SK-MEL-5 (cell line): Measurements from ENCODE around the gene THAP10. TPM values are rescaled to one million over a fixed set of nuclear protein-coding genes. Genes with fewer than 3 reads are reported as not detected.
"Not testable (repeated sequence)": the region's sequence is repeated elsewhere in the genome, so short reads cannot be mapped to it uniquely, and the experiment has no call there.

ENCODE experiments used
- DNase-seq: peaks from one replicate; pipeline ENCODE4 v3.0.0-alpha.2; 2016; ENCODE audit warnings: low read depth, low spot score
- in situ Hi-C: cut with HindIII; loops from 2 replicates; pipeline ENCODE4 v1.10.0; 2016; ENCODE audit warnings: low sequenced_read_pairs, high pct_unique_total_duplicates, low pct_unique_long_range_greater_than_20kb
- polyA plus RNA-seq, 2 experiments: library from polyadenylated mRNA; depleted of rRNA; stranded (reverse); fragments of >200 nt; gene quantifications; 2 replicates each; pipeline ENCODE4 v1.2.3, GENCODE V29; 2015
- total RNA-seq: library from RNA; depleted of rRNA; stranded (reverse); fragments of >200 nt; shearing (Covaris generic); gene quantifications from 2 replicates; pipeline ENCODE4 v1.2.3, GENCODE V29; 2014; rRNA removed

The THAP10 gene
- 0.48 and 0.80 TPM in 2 replicates for total RNA-seq
- 1.5 and 2.4 TPM in 2 replicates for polyA plus RNA-seq (2015; cell fraction: cytosol; rRNA removed)
- polyA plus RNA-seq (2015; cell fraction: nucleus; rRNA removed), result 2.2 and 2.4 TPM in 2 replicates

GRCh38 chr15:70892002-70892911, at the start of gene THAP10, which contains the start of gene LRRC49:
THAP10 (minus strand) TSS chr15:70892433; CDS start chr15:70892272, 161 bp downstream.
LRRC49 (plus strand) TSS chr15:70892826; CDS start chr15:70892895, 69 bp downstream.
- in situ Hi-C loops, result no loop called here
- peak; percentile 88 for DNase-seq

- DNase-seq, result no peak
- in situ Hi-C loops, result no loop called here
Observed at GRCh38 chr15:70936326-70936725, 44.1 kb upstream of the THAP10 start.

GRCh38 chr15:70935631-70936030, 43.4 kb upstream of the THAP10 start:
- in situ Hi-C loops, result no loop called here
- DNase-seq, result no peak

- DNase-seq, result no peak
- in situ Hi-C loops, result no loop called here
Observed at GRCh38 chr15:70933411-70933810, 41.2 kb upstream of the THAP10 start.

- in situ Hi-C loops, result no loop called here
- DNase-seq, result no peak
Observed at GRCh38 chr15:70932397-70932796, 40.2 kb upstream of the THAP10 start.

GRCh38 chr15:70931821-70932220, 39.6 kb upstream of the THAP10 start:
- in situ Hi-C loops, result no loop called here
- no peak for DNase-seq

GRCh38 chr15:70926914-70927313, 34.7 kb upstream of the THAP10 start:
- DNase-seq, in situ Hi-C loops: not testable (repeated sequence)

GRCh38 chr15:70923311-70924080, 31.3 kb upstream of the THAP10 start:
- in situ Hi-C loops, result no loop called here
- DNase-seq, result no peak

- DNase-seq, result no peak
- in situ Hi-C loops, result no loop called here
Observed at GRCh38 chr15:70922119-70922518, 29.9 kb upstream of the THAP10 start.

GRCh38 chr15:70920981-70921696, 28.9 kb upstream of the THAP10 start:
- in situ Hi-C loops, result no loop called here
- no peak for DNase-seq

- DNase-seq, result no peak
- in situ Hi-C loops, result no loop called here
Observed at GRCh38 chr15:70917955-70918354, 25.7 kb upstream of the THAP10 start.

- in situ Hi-C loops, result no loop called here
- no peak for DNase-seq
Observed at GRCh38 chr15:70916531-70916930, 24.3 kb upstream of the THAP10 start.

- DNase-seq, result no peak
- in situ Hi-C loops, result no loop called here
Observed at GRCh38 chr15:70912187-70912586, 20.0 kb upstream of the THAP10 start.

GRCh38 chr15:70910958-70911357, 18.7 kb upstream of the THAP10 start:
- in situ Hi-C loops, result no loop called here
- DNase-seq, result no peak

- in situ Hi-C loops, result no loop called here
- no peak for DNase-seq
Observed at GRCh38 chr15:70907784-70908471, 15.7 kb upstream of the THAP10 start.

GRCh38 chr15:70906842-70907241, 14.6 kb upstream of the THAP10 start:
- no peak for DNase-seq
- in situ Hi-C loops, result no loop called here

GRCh38 chr15:70902107-70902506, 9.9 kb upstream of the THAP10 start:
- DNase-seq, result no peak

More at GRCh38 chr15:70902107-70902506, 9.9 kb upstream of the THAP10 start:
- in situ Hi-C loops, result no loop called here
